Measurements from ENCODE around the gene EZH2.

DNA sequence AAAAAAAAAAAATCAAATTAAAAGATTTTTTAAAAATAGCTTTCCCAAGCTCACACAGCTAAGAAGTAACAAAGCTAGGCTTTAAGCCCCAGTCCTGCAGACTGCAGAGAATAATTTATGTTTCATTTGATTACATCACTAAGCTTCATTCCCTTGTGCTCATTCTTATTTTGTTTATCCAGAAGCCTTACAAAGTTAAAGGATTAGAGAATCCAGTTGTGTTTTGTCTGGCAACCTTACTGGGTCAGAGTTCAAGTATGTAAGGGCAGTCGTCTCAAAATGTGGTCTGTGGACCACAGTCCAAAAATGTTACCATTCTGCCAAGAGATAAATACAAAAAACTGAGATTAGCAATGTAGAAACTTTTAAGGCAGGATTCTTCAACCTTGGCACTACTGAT, 32.1 kb upstream of the EZH2 start:
- no peak for TF ChIP-seq BACH2 (CRISPR knock-in tag; IDR thresholded peaks at IDR 0.05; ENCODE audit: borderline replicate concordance)
- no peak for TF ChIP-seq ZFP30 (CRISPR knock-in tag; IDR thresholded peaks at IDR 0.05)
- TF ChIP-seq RARB (CRISPR knock-in tag; IDR thresholded peaks at IDR 0.05): no peak
- no peak for TF ChIP-seq TCF4 (CRISPR knock-in tag; IDR thresholded peaks at IDR 0.05; ENCODE audit: borderline replicate concordance)
- TF ChIP-seq ISL1 (CRISPR knock-in tag; IDR thresholded peaks at IDR 0.05): 0 out of 2 replicates have a peak, but pooled peaks have one; percentile 23
- TF ChIP-seq ZFP3 (CRISPR knock-in tag; IDR thresholded peaks at IDR 0.05): no peak
- TF ChIP-seq, protein P1, sequence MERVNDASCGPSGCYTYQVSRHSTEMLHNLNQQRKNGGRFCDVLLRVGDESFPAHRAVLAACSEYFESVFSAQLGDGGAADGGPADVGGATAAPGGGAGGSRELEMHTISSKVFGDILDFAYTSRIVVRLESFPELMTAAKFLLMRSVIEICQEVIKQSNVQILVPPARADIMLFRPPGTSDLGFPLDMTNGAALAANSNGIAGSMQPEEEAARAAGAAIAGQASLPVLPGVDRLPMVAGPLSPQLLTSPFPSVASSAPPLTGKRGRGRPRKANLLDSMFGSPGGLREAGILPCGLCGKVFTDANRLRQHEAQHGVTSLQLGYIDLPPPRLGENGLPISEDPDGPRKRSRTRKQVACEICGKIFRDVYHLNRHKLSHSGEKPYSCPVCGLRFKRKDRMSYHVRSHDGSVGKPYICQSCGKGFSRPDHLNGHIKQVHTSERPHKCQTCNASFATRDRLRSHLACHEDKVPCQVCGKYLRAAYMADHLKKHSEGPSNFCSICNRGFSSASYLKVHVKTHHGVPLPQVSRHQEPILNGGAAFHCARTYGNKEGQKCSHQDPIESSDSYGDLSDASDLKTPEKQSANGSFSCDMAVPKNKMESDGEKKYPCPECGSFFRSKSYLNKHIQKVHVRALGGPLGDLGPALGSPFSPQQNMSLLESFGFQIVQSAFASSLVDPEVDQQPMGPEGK (CRISPR knock-in tag; IDR thresholded peaks at IDR 0.05; ENCODE audit: borderline replicate concordance): no peak
- no peak for TF ChIP-seq SNAI2 (CRISPR knock-in tag; IDR thresholded peaks at IDR 0.05)
- TF ChIP-seq, protein P2, sequence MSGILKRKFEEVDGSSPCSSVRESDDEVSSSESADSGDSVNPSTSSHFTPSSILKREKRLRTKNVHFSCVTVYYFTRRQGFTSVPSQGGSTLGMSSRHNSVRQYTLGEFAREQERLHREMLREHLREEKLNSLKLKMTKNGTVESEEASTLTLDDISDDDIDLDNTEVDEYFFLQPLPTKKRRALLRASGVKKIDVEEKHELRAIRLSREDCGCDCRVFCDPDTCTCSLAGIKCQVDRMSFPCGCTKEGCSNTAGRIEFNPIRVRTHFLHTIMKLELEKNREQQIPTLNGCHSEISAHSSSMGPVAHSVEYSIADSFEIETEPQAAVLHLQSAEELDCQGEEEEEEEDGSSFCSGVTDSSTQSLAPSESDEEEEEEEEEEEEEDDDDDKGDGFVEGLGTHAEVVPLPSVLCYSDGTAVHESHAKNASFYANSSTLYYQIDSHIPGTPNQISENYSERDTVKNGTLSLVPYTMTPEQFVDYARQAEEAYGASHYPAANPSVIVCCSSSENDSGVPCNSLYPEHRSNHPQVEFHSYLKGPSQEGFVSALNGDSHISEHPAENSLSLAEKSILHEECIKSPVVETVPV (CRISPR knock-in tag; IDR thresholded peaks at IDR 0.05): no peak

All from SK-N-SH treated with all-trans-retinoic acid at 6 μM for 48 hours (cell line).